ENCODE results near the gene G6PC1.
"Not testable (repeated sequence)": the region's sequence is repeated elsewhere in the genome, so short reads cannot be mapped to it uniquely, and the experiment has no call there.

The G6PC1 gene

GRCh38 chr17:42894283-42895184 lies 6.1 kb upstream of the G6PC1 start:
- Histone ChIP-seq H3K36me3 (ENCODE audit: control insufficient read depth, insufficient read depth, low read length) (no peaks in the 10 kb centered on the region), H3K4me1 (ENCODE audit: control insufficient read depth, insufficient read depth, low read length) (peaks cover 35% of the 10 kb centered on the region), H3K9me3 (ENCODE audit: control insufficient read depth, low read length) (no peaks in the 10 kb centered on the region), H3K9ac (ENCODE audit: low read length) (no peak overlapping the region), H3K27me3 (ENCODE audit: control insufficient read depth, insufficient read depth, low read length) (no peaks in the 10 kb centered on the region), H3K4me3 (ENCODE audit: low read length) (no peak overlapping the region)

- Histone ChIP-seq H3K9me3 (ENCODE audit: control insufficient read depth, low read length) (no peaks in the 10 kb centered on the region), H3K27me3 (ENCODE audit: control insufficient read depth, insufficient read depth, low read length) (no peaks in the 10 kb centered on the region), H3K36me3 (ENCODE audit: control insufficient read depth, insufficient read depth, low read length) (no peaks in the 10 kb centered on the region), H3K9ac (ENCODE audit: low read length) (no peak overlapping the region), H3K4me1 (ENCODE audit: control insufficient read depth, insufficient read depth, low read length) (peaks cover 35% of the 10 kb centered on the region), H3K4me3 (ENCODE audit: low read length) (no peak overlapping the region)
Observed at GRCh38 chr17:42895185-42895555, 5.4 kb upstream of the G6PC1 start.

GRCh38 chr17:42898147-42898811 lies 2.3 kb upstream of the G6PC1 start:
- Histone ChIP-seq H3K9ac (ENCODE audit: low read length) (no peak overlapping the region), H3K27me3 (ENCODE audit: control insufficient read depth, insufficient read depth, low read length) (peaks cover 5% of the 10 kb centered on the region), H3K9me3 (ENCODE audit: control insufficient read depth, low read length) (no peaks in the 10 kb centered on the region), H3K4me1 (ENCODE audit: control insufficient read depth, insufficient read depth, low read length) (peaks cover 24% of the 10 kb centered on the region), H3K4me3 (ENCODE audit: low read length) (no peak overlapping the region), H3K36me3 (ENCODE audit: control insufficient read depth, insufficient read depth, low read length) (no peaks in the 10 kb centered on the region)

GRCh38 chr17:42899981-42900380 lies 618 bp upstream of the G6PC1 start:
- not testable (repeated sequence) for H3K4me3 ChIP-seq (ENCODE audit: low read length); H3K9me3 ChIP-seq (ENCODE audit: control insufficient read depth, low read length); H3K9ac ChIP-seq (ENCODE audit: low read length); H3K27me3 ChIP-seq (ENCODE audit: control insufficient read depth, insufficient read depth, low read length); H3K4me1 ChIP-seq (ENCODE audit: control insufficient read depth, insufficient read depth, low read length); H3K36me3 ChIP-seq (ENCODE audit: control insufficient read depth, insufficient read depth, low read length)

GRCh38 chr17:42901535-42902229 lies 1.1 kb downstream of the G6PC1 start:
- H3K9ac ChIP-seq (ENCODE audit: low read length): no peak overlapping the region
- peaks cover 5% of the 10 kb centered on the region for H3K27me3 ChIP-seq (ENCODE audit: control insufficient read depth, insufficient read depth, low read length)
- H3K4me1 ChIP-seq (ENCODE audit: control insufficient read depth, insufficient read depth, low read length): no peaks in the 10 kb centered on the region
- no peaks in the 10 kb centered on the region for H3K36me3 ChIP-seq (ENCODE audit: control insufficient read depth, insufficient read depth, low read length)
- no peaks in the 10 kb centered on the region for H3K9me3 ChIP-seq (ENCODE audit: control insufficient read depth, low read length)
- H3K4me3 ChIP-seq (ENCODE audit: low read length): no peak overlapping the region

- Histone ChIP-seq H3K4me1 (ENCODE audit: control insufficient read depth, insufficient read depth, low read length) (no peaks in the 10 kb centered on the region), H3K36me3 (ENCODE audit: control insufficient read depth, insufficient read depth, low read length) (no peaks in the 10 kb centered on the region), H3K4me3 (ENCODE audit: low read length) (no peak overlapping the region), H3K9me3 (ENCODE audit: control insufficient read depth, low read length) (no peaks in the 10 kb centered on the region), H3K9ac (ENCODE audit: low read length) (no peak overlapping the region), H3K27me3 (ENCODE audit: control insufficient read depth, insufficient read depth, low read length) (peaks cover 5% of the 10 kb centered on the region)
Observed at GRCh38 chr17:42904110-42904469, 3.5 kb downstream of the G6PC1 start.

- H3K9me3 ChIP-seq (ENCODE audit: control insufficient read depth, low read length): no peaks in the 10 kb centered on the region
- H3K4me3 ChIP-seq (ENCODE audit: low read length): no peak overlapping the region
- peaks cover 20% of the 10 kb centered on the region for H3K27me3 ChIP-seq (ENCODE audit: control insufficient read depth, insufficient read depth, low read length)
- H3K36me3 ChIP-seq (ENCODE audit: control insufficient read depth, insufficient read depth, low read length): no peaks in the 10 kb centered on the region
- H3K4me1 ChIP-seq (ENCODE audit: control insufficient read depth, insufficient read depth, low read length): no peaks in the 10 kb centered on the region
- H3K9ac ChIP-seq (ENCODE audit: low read length): no peak overlapping the region
Observed at GRCh38 chr17:42906772-42907446, 6.3 kb downstream of the G6PC1 start.

- H3K36me3 ChIP-seq (ENCODE audit: control insufficient read depth, insufficient read depth, low read length): no peaks in the 10 kb centered on the region
Observed at GRCh38 chr17:42908872-42909700, 8.5 kb downstream of the G6PC1 start.

GRCh38 chr17:42913522-42913921 lies 12.9 kb downstream of the G6PC1 start:
- Histone ChIP-seq H3K36me3 (ENCODE audit: control insufficient read depth, insufficient read depth, low read length) (no peaks in the 10 kb centered on the region), H3K27me3 (ENCODE audit: control insufficient read depth, insufficient read depth, low read length) (peaks cover 15% of the 10 kb centered on the region), H3K9me3 (ENCODE audit: control insufficient read depth, low read length) (no peaks in the 10 kb centered on the region), H3K4me1 (ENCODE audit: control insufficient read depth, insufficient read depth, low read length) (no peaks in the 10 kb centered on the region), H3K4me3 (ENCODE audit: low read length) (no peak overlapping the region), H3K9ac (ENCODE audit: low read length) (no peak overlapping the region)

More at GRCh38 chr17:42908872-42909700, 8.5 kb downstream of the G6PC1 start:
- Histone ChIP-seq H3K4me1 (ENCODE audit: control insufficient read depth, insufficient read depth, low read length) (no peaks in the 10 kb centered on the region), H3K27me3 (ENCODE audit: control insufficient read depth, insufficient read depth, low read length) (peaks cover 15% of the 10 kb centered on the region), H3K9me3 (ENCODE audit: control insufficient read depth, low read length) (no peaks in the 10 kb centered on the region), H3K4me3 (ENCODE audit: low read length) (no peak overlapping the region), H3K9ac (ENCODE audit: low read length) (no peak overlapping the region)

GRCh38 chr17:42913981-42914617 lies 13.5 kb downstream of the G6PC1 start:
- H3K4me1 ChIP-seq (ENCODE audit: control insufficient read depth, insufficient read depth, low read length): peaks cover 4% of the 10 kb centered on the region
- no peak overlapping the region for H3K9ac ChIP-seq (ENCODE audit: low read length)
- H3K4me3 ChIP-seq (ENCODE audit: low read length): no peak overlapping the region
- no peaks in the 10 kb centered on the region for H3K36me3 ChIP-seq (ENCODE audit: control insufficient read depth, insufficient read depth, low read length)
- H3K27me3 ChIP-seq (ENCODE audit: control insufficient read depth, insufficient read depth, low read length): peaks cover 15% of the 10 kb centered on the region
- no peaks in the 10 kb centered on the region for H3K9me3 ChIP-seq (ENCODE audit: control insufficient read depth, low read length)

- Histone ChIP-seq H3K4me1 (ENCODE audit: control insufficient read depth, insufficient read depth, low read length) (peaks cover 11% of the 10 kb centered on the region), H3K27me3 (ENCODE audit: control insufficient read depth, insufficient read depth, low read length) (peaks cover 12% of the 10 kb centered on the region)
- not testable (repeated sequence) for H3K9me3 ChIP-seq (ENCODE audit: control insufficient read depth, low read length); H3K4me3 ChIP-seq (ENCODE audit: low read length); H3K36me3 ChIP-seq (ENCODE audit: control insufficient read depth, insufficient read depth, low read length); H3K9ac ChIP-seq (ENCODE audit: low read length)
Observed at GRCh38 chr17:42915288-42915687, 14.7 kb downstream of the G6PC1 start.

Data from mucosa of stomach (tissue), 1 donor.